Neural progenitor cell (in vitro differentiated cells): Measurements from ENCODE around the gene MORN1.

Experiments used
- EZH2 ChIP-seq: fragments of 200-600 bp; sonication (generic); IDR thresholded peaks from 2 replicates; pipeline ENCODE4 v1.6.1; 2017; ENCODE audit warnings: antibody characterized with exemption, mild to moderate bottlenecking, moderate library complexity
- EZH2phosphoT487 ChIP-seq: fragments of 200-600 bp; sonication (generic); IDR thresholded peaks from 2 replicates; pipeline ENCODE4 v1.6.1; 2017; ENCODE audit warnings: antibody characterized with exemption
- TF ChIP-seq, protein P1 (sequence below): fragments of 200-600 bp; sonication (generic); IDR thresholded peaks from 2 replicates; pipeline ENCODE4 v1.5.1; 2017; ENCODE audit warnings: antibody characterized with exemption, mild to moderate bottlenecking

DNA sequence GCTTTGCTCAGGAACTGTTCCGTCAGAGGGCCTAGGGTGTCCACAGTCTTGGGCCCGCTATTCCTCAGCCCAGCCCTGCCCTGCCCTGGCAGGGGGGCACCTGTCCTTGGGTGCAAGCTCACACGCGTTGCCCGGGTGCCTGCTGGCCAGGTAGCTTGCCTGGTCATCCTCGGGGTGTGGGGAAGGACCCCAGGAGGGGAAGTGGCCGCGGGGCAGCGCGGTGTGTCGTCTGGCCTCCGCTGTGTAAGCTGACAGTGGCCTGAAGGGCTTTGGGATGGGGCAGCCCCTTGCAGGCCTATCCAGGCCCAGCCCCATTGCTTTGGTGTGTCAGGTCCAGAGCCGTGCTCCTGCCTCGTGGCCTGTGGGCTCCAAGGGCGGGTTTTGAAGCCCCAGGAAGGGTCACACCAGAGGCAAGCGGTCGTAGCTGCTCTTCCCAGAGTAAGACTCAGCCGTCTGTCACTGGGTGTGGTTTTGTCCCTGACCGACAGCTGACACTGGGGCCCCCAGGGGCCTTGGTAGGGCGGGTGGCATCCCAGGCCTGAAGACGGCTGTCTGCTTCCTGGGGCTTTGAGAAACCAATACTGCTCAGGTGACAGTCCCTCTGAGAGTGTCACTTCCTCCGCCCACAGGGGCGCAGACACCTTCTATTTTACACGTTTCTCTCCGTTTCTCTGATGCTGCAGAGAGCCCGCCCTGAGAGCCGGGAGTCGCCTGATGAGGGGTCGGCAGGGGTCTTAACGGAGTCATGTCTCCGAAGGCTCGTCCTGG, 91.2 kb downstream of the MORN1 start:
- TF ChIP-seq, protein P1, sequence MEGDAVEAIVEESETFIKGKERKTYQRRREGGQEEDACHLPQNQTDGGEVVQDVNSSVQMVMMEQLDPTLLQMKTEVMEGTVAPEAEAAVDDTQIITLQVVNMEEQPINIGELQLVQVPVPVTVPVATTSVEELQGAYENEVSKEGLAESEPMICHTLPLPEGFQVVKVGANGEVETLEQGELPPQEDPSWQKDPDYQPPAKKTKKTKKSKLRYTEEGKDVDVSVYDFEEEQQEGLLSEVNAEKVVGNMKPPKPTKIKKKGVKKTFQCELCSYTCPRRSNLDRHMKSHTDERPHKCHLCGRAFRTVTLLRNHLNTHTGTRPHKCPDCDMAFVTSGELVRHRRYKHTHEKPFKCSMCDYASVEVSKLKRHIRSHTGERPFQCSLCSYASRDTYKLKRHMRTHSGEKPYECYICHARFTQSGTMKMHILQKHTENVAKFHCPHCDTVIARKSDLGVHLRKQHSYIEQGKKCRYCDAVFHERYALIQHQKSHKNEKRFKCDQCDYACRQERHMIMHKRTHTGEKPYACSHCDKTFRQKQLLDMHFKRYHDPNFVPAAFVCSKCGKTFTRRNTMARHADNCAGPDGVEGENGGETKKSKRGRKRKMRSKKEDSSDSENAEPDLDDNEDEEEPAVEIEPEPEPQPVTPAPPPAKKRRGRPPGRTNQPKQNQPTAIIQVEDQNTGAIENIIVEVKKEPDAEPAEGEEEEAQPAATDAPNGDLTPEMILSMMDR, result no peak
- no peak for TF ChIP-seq EZH2
- no peak for TF ChIP-seq EZH2phosphoT487
